HepG2 (cell line): ENCODE data around the gene COG5. TPM values are rescaled to one million over a fixed set of nuclear protein-coding genes. Genes with fewer than 3 reads are reported as not detected.

Experiments
- ATAC-seq: fragments of 200-7000 bp; cut with Tn5 transposase; 3 replicates; pipeline ENCODE4 v1.9.1; 2020; ENCODE audit warnings: mild to moderate bottlenecking, moderate library complexity
- BruUV-seq: library from RNA; stranded (reverse); fragments of 400-500 nt; replicated peaks from 2 replicates; lab custom pipeline; 2021; lab: Mats Ljungman, UMichigan
- CTCF ChIA-PET: fragments of 300-600 bp; formaldehyde crosslinking; extraction: SDS; loops from one replicate; lab custom pipeline; 2021; ENCODE audit warnings: low total read pairs, inconsistent platforms, low intra/inter-chr PET ratio; lab: Yijun Ruan, JAX
- POLR2A ChIA-PET: fragments of 350-600 bp; sonication (Branson Sonifier 250); formaldehyde crosslinking; loops from one replicate; lab custom pipeline; 2020; ENCODE audit warnings: antibody characterized with exemption, inconsistent platforms; lab: Yijun Ruan, JAX
- DNase-seq: peaks from one replicate; pipeline ENCODE4 v3.0.0-alpha.2; 2015; ENCODE audit warnings: low spot score
- FAIRE-seq: peaks from 3 replicates; lab custom pipeline; 2011; peaks lifted over from hg19 to GRCh38; lab: Jason Lieb, UNC
- H2AFZ ChIP-seq: one replicate; pipeline ENCODE4 v1.6.1; 2011; ENCODE audit warnings: low read length, inconsistent platforms
- H3K27ac ChIP-seq: fragments of 300-600 bp; 3 replicates; pipeline ENCODE4 v1.8.0; 2011; ENCODE audit warnings: mixed run types, mild to moderate bottlenecking, mixed read lengths, low read length, inconsistent platforms; ENCODE audit not compliant: insufficient read depth; ENCODE audit errors: extremely low read length
- H3K27me3 ChIP-seq, 2 experiments: fragments of 200-600 bp in 1 of 2; 2 replicates in 1 of 2; 3 replicates in 1 of 2; pipeline versions ENCODE4 v1.6.0 to v1.8.0; 2011; ENCODE audit warnings: low read length in 2 of 2, mild to moderate bottlenecking in 2 of 2, moderate library complexity in 2 of 2, inconsistent platforms in 1 of 2; ENCODE audit not compliant: insufficient read depth in 2 of 2, control insufficient read depth in 1 of 2
- H3K36me3 ChIP-seq, 2 experiments: fragments of 200-600 bp in 1 of 2; replicated peaks in 1 of 2; 2 replicates in 1 of 2; 3 replicates in 1 of 2; pipeline versions ENCODE4 v1.5.1 to v1.8.0; 2011; ENCODE audit warnings: low read length in 2 of 2, inconsistent platforms in 1 of 2; ENCODE audit not compliant: insufficient read depth in 2 of 2, control insufficient read depth in 1 of 2
- H3K4me1 ChIP-seq: 2 replicates; pipeline ENCODE4 v1.5.1; 2012; ENCODE audit warnings: low read length, inconsistent platforms; ENCODE audit not compliant: insufficient read depth
- H3K4me2 ChIP-seq: 2 replicates; pipeline ENCODE4 v1.6.0; 2011; ENCODE audit warnings: low read depth, low read length, inconsistent platforms
- H3K4me3 ChIP-seq, 3 experiments: fragments of 200-600 bp in 1 of 3; sonication (generic), shearing (Covaris generic) in 1 of 3; replicated peaks in 1 of 3; 2 replicates each; pipeline ENCODE4 v1.5.1; 2011 to 2016; ENCODE audit warnings: low read length in 3 of 3, inconsistent platforms in 2 of 3, low read depth in 2 of 3, mild to moderate bottlenecking in 2 of 3, control low read depth in 1 of 3, mixed read lengths in 1 of 3; ENCODE audit not compliant: insufficient read depth in 1 of 3
- H3K79me2 ChIP-seq: one replicate; pipeline ENCODE4 v1.6.1; 2011; ENCODE audit warnings: low read length, inconsistent platforms; ENCODE audit not compliant: insufficient read depth
- H3K9ac ChIP-seq: 2 replicates; pipeline ENCODE4 v1.6.0; 2011; ENCODE audit warnings: mild to moderate bottlenecking, low read depth, low read length, inconsistent platforms; ENCODE audit not compliant: insufficient read depth
- H3K9me3 ChIP-seq: 2 replicates; pipeline ENCODE4 v1.5.1; 2012; ENCODE audit warnings: mild to moderate bottlenecking, low read length
- H4K20me1 ChIP-seq: 2 replicates; pipeline ENCODE4 v1.6.0; 2011; ENCODE audit warnings: inconsistent platforms, mild to moderate bottlenecking, low read length, moderate library complexity; ENCODE audit not compliant: insufficient read depth
- NCOR1 ChIP-seq: fragments of 200-600 bp; sonication (generic); IDR thresholded peaks from 2 replicates; pipeline ENCODE4 v1.7.0; 2017; ENCODE audit warnings: antibody characterized with exemption, low read length, borderline replicate concordance
- XRCC5 ChIP-seq: fragments of 200-400 bp; formaldehyde crosslinking; optimal IDR thresholded peaks from 2 replicates; pipeline ENCODE3; 2017; ENCODE audit warnings: mild to moderate bottlenecking, low read length
- ZNF790 ChIP-seq: sonication (generic); formaldehyde crosslinking; IDR thresholded peaks from 2 replicates; pipeline ENCODE4 v1.8.0; 2022; ENCODE audit warnings: missing genetic modification reagents, mild to moderate bottlenecking, borderline replicate concordance
- ZSCAN30 ChIP-seq: sonication (generic); formaldehyde crosslinking; IDR thresholded peaks from 2 replicates; pipeline ENCODE4 v1.5.0; 2020; ENCODE audit warnings: mild to moderate bottlenecking, missing genetic modification reagents
- WGBS: methylation state at CpG from one replicate; pipeline ENCODE4 v1.1.6; 2017; ENCODE audit warnings: low lambda C conversion rate; 5-methylcytosine and 5-hydroxymethylcytosine counted together
- in situ Hi-C: cut with HindIII; loops from 2 replicates; pipeline ENCODE4 v1.10.0; 2017; ENCODE audit warnings: low pct_unique_long_range_greater_than_20kb; ENCODE audit not compliant: extremely low pct_ligation_motif_present
- intact Hi-C: fragments of 100-400 bp; cut with micrococcal nuclease; formaldehyde crosslinking; loops from one replicate; pipeline ENCODE4 v1.10.0; 2022; ENCODE audit not compliant: unreplicated experiment
- polyA plus RNA-seq, 8 experiments: library from polyadenylated mRNA; depleted of rRNA in 3 of 8; stranded (reverse) in 7 of 8; unstranded in 1 of 8; fragments of >200 nt; fragmentation: Illumina TruSeq in 4 of 8; extraction: Trizol in 4 of 8; gene quantifications; 2 replicates each; pipeline versions ENCODE4 v1.2.1 to v1.2.3, GENCODE V29; 2011 to 2016; ENCODE audit warnings: low read depth in 4 of 8, missing spikeins in 1 of 8, mixed read lengths in 1 of 8; ENCODE audit not compliant: insufficient read depth in 1 of 8
- total RNA-seq, 5 experiments: library from RNA; depleted of rRNA; stranded (reverse); fragments of >200 nt; fragmentation: Illumina TruSeq; extraction: Trizol; gene quantifications; 2 replicates each; pipeline ENCODE4 v1.2.3, GENCODE V29; 2016; ENCODE audit warnings: low read depth in 1 of 5
- TF ChIP-seq, protein P1 (sequence below), 2 experiments: sonication (generic) in 1 of 2; formaldehyde crosslinking in 1 of 2; IDR thresholded peaks; 2 replicates each; pipeline versions ENCODE4 v1.6.1 to v1.9.0; 2014 to 2022; ENCODE audit warnings: antibody characterized with exemption in 1 of 2, borderline replicate concordance in 1 of 2, inconsistent platforms in 1 of 2, low read depth in 1 of 2, missing genetic modification reagents in 1 of 2
- TF ChIP-seq, protein P2 (sequence below): sonication (generic); formaldehyde crosslinking; IDR thresholded peaks from 2 replicates; pipeline ENCODE4 v1.5.1; 2020; ENCODE audit warnings: mild to moderate bottlenecking, missing genetic modification reagents
- TF ChIP-seq, protein P3 (sequence below): sonication (generic); formaldehyde crosslinking; IDR thresholded peaks from 2 replicates; pipeline ENCODE4 v1.5.1; 2020; ENCODE audit warnings: missing genetic modification reagents, mild to moderate bottlenecking, borderline replicate concordance
- TF ChIP-seq, protein P4 (sequence below): sonication (generic); formaldehyde crosslinking; conservative IDR thresholded peaks from 2 replicates; pipeline ENCODE4 v1.4.0; 2020; ENCODE audit warnings: missing genetic modification reagents

Gene COG5
- total and polyA plus RNA-seq, 2 of the 13 experiments (the other 11 are each of a cell fraction or from before 2014, with no cell fraction given), result 20.4 to 31.3 TPM

DNA sequence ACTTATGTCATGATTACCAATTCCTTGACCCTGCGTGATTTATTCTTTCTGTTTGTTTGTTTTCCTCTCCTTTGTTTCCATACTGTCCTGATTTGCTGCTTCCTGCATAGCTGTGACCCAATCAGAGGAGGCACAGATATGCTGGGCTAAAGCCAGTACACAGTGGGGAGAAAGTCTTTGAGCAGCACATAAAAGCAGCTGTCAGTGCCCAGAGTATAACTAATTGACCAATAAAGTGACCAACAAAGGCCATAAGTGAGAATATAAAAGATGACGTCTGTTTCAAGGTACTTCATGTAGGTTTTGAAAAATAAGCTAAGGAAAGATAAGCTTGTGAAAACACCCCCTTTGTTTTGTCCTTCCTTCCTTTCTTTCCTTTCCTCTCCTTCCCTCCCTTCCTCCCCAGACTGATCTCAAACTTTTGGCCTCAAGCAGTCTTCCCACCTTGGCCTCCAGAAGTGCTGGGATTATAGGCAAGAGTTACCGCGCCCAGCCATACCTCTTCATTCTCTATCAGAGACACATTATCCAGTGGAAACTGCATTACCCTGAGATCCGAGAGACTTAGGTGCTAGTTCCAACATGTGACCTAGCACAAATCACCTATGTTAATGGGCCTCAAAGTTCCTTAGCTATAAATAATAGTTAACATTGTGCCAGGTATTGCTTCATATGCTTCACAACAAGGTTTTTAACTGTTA lies 33.3 kb upstream of the COG5 start (continued):
- TF ChIP-seq, protein P1, sequence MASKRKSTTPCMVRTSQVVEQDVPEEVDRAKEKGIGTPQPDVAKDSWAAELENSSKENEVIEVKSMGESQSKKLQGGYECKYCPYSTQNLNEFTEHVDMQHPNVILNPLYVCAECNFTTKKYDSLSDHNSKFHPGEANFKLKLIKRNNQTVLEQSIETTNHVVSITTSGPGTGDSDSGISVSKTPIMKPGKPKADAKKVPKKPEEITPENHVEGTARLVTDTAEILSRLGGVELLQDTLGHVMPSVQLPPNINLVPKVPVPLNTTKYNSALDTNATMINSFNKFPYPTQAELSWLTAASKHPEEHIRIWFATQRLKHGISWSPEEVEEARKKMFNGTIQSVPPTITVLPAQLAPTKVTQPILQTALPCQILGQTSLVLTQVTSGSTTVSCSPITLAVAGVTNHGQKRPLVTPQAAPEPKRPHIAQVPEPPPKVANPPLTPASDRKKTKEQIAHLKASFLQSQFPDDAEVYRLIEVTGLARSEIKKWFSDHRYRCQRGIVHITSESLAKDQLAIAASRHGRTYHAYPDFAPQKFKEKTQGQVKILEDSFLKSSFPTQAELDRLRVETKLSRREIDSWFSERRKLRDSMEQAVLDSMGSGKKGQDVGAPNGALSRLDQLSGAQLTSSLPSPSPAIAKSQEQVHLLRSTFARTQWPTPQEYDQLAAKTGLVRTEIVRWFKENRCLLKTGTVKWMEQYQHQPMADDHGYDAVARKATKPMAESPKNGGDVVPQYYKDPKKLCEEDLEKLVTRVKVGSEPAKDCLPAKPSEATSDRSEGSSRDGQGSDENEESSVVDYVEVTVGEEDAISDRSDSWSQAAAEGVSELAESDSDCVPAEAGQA (IDR thresholded peaks at IDR 0.05; ENCODE audit: low read depth), result no peak
- TF ChIP-seq, protein P1 (CRISPR knock-in tag; IDR thresholded peaks at IDR 0.05; ENCODE audit: borderline replicate concordance), result no peak
- no peak for TF ChIP-seq NCOR1

DNA sequence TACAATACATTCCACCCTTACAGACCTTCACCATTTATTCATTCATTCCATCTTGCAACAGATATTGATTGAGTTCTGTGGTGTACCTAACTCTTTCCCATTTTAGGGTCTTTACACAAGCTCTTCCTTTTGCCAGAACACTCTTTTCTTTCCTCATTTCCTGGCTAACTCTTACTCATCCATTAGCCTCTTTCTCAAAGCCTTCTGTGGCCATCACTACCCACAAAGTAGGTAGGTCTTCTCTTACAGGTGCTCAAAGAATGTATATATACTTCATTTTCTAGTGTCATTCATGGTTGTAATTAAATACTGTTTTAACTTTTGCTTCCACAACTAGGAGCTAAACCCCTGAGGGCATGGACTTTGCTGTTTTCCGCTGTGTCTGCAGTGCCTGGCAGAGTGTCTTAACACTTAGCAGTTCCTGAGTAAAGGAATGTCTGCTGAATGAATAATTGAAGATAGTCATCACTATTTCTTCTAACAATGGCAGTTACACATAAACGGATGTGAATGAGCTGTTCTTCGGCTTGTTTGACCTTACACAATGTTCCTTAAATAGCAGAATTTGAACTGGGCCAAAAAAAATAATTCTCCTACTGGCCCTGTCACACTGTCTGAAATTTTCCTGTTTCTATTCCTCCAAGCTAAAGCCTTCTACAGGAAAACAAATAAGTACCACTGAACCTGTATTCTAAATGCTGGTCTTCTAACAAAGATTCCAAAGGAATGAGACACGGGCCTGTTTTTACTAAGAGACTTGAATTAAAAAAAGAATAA lies 31.4 kb upstream of the COG5 start:
- no peak overlapping the region for H2AFZ ChIP-seq
- no peaks in the 10 kb centered on the region for H4K20me1 ChIP-seq
- no peak overlapping the region for H3K27ac ChIP-seq
- DNase-seq (no peak), ATAC-seq (no peak), FAIRE-seq (no peak)
- ChIA-PET CTCF (no interaction called here), POLR2A (no interaction called here)
- H3K27me3 ChIP-seq, result no peaks in the 10 kb centered on the region
- no peak overlapping the region for H3K4me3 ChIP-seq
- no peak overlapping the region for H3K9ac ChIP-seq
- no peaks in the 10 kb centered on the region for H3K79me2 ChIP-seq
- peaks cover 0 to 1% of the 10 kb centered on the region in 2 experiments; a peak in 4 of 5 replicates for H3K36me3 ChIP-seq
- no peak overlapping the region for H3K4me2 ChIP-seq
- in situ Hi-C loops (no loop called here), intact Hi-C loops (no loop called here)
- BruUV-seq, result no TSS peak
- H3K4me1 ChIP-seq, result no peaks in the 10 kb centered on the region
- 96% methylated on average over 4 of the region's 4 CpGs for WGBS
- H3K9me3 ChIP-seq, result no peaks in the 10 kb centered on the region
- TF ChIP-seq, protein P2, sequence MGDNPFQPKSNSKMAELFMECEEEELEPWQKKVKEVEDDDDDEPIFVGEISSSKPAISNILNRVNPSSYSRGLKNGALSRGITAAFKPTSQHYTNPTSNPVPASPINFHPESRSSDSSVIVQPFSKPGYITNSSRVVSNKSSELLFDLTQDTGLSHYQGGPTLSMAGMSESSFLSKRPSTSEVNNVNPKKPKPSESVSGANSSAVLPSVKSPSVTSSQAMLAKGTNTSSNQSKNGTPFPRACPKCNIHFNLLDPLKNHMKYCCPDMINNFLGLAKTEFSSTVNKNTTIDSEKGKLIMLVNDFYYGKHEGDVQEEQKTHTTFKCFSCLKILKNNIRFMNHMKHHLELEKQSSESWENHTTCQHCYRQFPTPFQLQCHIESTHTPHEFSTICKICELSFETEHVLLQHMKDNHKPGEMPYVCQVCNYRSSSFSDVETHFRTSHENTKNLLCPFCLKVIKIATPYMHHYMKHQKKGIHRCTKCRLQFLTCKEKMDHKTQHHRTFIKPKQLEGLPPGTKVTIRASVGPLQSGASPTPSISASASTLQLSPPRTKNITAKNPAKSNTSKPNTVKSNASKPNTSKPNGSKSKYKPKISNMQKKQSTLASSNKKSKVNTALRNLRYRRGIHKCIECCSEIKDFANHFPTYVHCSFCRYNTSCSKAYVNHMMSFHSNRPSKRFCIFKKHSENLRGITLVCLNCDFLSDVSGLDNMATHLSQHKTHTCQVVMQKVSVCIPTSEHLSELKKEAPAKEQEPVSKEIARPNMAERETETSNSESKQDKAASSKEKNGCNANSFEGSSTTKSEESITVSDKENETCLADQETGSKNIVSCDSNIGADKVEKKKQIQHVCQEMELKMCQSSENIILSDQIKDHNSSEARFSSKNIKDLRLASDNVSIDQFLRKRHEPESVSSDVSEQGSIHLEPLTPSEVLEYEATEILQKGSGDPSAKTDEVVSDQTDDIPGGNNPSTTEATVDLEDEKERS (CRISPR knock-in tag), result no peak
- TF ChIP-seq, protein P3, sequence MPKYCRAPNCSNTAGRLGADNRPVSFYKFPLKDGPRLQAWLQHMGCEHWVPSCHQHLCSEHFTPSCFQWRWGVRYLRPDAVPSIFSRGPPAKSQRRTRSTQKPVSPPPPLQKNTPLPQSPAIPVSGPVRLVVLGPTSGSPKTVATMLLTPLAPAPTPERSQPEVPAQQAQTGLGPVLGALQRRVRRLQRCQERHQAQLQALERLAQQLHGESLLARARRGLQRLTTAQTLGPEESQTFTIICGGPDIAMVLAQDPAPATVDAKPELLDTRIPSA (CRISPR knock-in tag), result no peak
- no peak for TF ChIP-seq ZSCAN30 (CRISPR knock-in tag)
- TF ChIP-seq XRCC5, result no peak
- TF ChIP-seq, protein P4, sequence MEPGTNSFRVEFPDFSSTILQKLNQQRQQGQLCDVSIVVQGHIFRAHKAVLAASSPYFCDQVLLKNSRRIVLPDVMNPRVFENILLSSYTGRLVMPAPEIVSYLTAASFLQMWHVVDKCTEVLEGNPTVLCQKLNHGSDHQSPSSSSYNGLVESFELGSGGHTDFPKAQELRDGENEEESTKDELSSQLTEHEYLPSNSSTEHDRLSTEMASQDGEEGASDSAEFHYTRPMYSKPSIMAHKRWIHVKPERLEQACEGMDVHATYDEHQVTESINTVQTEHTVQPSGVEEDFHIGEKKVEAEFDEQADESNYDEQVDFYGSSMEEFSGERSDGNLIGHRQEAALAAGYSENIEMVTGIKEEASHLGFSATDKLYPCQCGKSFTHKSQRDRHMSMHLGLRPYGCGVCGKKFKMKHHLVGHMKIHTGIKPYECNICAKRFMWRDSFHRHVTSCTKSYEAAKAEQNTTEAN (CRISPR knock-in tag), result no peak
- no peak for TF ChIP-seq ZNF790
